Hematopoietic multipotent progenitor cell treated with erythropoietin and hydrocortisone succinate and interleukin-3 and kit ligand, for 8 days (in vitro differentiated cells): Measurements from ENCODE around the gene DBNDD2.

Experiments
- DNase-seq: peaks from one replicate; pipeline ENCODE4 v3.0.0-alpha.2; 2015

Gene DBNDD2

DNA sequence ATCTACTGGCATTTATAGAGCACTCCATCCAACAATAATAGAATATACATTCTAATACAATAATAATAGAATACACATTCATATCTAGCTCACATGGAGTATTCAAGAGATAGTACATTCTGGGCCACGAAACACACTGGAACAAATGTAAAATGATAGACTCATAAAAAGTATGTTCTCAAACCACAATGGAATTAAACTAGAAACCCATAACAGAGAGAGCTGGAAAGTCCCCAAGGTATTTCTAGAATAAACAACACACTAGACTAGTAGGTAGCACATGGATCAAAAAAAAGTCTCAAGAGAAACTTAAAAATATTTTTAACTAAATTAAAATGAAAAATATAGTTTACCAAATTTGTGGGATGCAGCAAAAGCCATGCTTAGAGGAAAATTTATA lies 20.8 kb upstream of the DBNDD2 start:
- no peak for DNase-seq

DNA sequence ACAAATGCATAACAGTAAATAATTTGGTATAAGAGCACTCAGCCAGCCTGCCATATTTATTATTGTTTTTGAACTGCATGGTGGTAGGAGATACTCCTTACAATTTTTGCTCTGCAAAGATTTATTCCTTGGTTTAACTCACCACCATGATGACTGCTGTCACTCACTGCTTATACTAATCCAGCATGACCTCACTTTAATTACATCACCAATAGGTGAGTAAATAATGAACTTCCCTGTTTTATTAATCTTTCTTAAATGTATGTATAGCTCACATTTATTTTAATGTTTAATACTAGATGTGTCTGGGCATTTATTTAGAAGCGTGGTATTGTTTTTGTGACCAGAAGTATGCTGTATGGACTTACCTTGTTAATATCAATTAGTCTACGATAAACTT lies 17.2 kb upstream of the DBNDD2 start:
- DNase-seq = no peak

DNA sequence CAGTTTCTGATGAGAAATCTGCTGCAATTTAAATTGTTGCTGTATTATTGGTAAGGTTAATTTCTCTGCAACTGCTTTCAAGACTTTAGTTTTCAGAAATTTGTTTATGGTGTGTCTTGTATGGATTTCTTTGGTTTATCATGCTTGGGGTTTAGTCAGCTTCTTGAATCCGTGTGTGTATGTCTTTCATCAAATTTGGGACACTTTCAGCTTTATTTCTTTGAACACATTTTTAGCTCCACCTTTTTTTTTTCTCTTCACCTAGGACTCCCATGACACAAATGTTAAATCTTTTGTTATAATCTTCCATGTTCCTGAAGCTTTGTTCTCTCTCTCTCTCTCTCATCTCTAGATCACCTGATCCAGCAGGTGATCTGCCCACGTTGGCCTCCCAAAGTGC lies 16.5 kb upstream of the DBNDD2 start:
- no peak for DNase-seq

DNA sequence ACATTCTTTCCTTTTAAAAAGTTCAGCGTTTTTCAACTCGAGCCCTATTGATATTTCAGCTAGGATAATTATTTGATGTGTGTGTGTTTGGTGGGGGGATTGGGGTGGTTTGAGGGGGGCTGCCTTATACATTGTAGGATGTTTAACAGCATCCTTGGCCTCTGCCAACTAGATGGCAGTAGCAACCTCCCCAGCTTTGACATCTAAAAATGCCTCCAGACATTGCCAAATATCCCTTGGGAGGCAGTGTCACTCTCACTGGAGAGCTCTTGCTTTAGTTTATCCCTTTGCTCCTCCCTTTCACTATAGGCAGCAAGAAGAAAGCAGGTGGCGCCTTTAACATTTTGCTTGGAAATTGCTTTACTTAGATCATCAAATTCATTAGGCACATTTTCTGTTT lies 15.4 kb upstream of the DBNDD2 start:
- no peak for DNase-seq

DNA sequence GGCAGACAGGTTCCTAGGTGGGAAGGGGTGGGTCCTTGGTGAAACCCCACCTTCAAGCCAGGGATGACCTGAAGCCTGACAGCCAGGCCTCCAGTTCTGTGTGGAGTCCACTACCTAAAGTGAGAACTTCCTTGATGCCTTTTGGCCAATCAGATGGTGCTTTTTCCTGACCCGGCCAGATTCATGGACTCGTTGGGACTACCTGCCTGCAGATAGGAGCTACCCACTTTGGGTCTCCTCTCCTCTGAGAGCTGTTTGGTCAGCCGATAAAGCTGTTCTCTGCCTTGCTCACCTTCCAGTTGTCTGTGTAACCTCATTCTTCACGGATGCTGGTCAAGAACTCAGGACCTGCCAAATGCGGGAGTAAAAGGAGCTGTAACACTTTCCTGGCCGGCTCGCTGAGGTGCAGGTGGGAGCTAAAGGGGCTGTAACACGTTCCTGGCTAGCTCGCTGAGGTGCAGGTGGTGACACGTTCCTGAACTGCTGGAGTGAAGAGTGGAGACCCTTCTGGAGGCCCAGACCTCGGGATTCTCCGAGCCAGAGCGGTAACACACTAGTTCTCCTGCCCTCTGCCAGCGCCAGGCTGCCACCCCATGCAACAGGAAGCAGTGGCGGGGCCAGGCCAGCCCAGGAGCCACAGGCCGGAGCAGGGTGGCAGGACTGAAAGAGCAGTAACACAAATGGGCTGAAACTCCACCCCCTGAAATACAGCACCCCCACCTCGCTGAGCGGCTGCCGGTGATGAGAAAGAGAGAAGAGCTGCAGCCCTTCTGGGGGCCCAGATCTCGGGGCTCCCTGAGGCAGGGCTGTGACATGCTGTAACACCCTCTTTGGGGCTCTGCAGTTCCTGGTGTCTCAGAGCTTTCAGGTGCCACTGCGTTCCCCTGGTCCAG lies 13.6 kb upstream of the DBNDD2 start:
- no peak for DNase-seq

DNA sequence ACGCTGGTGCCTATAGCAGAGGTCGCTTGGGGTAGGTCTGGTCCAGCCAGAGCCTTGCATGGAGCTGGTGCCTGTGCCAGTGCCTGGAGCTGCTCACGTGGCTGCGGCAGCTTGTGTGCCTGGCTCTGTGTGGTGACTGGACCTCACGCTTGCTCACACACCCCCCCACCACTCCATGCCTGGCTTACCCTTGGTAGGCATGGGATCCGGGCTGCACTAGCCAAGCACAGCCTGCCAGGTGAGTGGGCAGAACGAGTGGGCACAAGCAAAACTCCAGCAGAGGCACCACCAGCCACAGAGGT lies 13.0 kb upstream of the DBNDD2 start:
- no peak for DNase-seq

DNA sequence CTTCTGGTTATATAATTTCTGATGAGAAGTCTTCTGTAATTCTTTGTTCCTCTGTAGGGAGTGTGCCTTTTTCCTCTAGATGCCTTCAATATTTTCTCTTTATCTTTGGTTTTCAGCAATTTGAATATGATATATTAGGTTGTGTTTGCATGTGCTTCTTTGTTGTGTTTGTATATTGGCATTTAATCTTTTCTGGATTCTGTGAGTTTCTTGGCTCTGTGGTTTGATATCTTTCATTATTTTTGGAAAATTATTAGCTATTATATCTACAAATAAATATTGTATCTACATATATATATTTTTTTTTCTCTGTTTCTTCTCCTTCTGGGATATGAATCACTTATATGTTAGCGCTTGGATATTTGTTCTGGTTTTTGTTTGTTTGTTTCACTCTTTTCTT lies 9.1 kb upstream of the DBNDD2 start:
- DNase-seq = no peak

DNA sequence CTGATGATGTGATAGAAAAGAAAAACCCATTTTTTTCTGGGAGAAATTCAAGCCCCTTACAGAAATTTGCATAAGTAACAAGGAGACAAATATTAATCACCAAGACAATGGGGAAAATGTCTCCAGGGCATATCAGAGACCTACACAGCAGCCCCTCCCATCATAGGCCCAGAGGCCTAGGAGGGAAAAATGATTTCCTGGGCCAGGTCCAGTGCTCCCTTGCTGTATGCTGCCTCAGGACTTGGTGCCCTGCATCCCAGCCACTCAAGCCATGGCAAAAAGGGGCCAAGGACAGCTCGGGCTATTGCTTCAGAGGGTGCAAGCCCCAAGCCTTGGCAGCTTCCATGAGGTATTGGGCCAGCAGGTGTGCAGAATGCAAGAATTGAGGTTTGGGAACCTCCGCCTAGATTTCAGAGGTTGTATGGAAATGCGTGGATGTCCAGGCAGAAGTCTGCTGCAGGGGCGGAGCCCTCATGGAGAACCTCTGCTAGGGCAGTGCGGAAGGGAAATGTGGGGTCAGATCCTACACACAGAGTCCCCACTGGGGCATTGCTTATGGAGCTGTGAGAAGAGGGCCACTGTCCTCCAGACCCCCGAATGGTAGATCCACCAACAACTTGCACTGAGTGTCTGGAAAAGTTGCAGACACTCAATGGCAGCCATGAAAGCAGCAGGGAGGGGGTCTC lies 7.6 kb upstream of the DBNDD2 start:
- no peak for DNase-seq

DNA sequence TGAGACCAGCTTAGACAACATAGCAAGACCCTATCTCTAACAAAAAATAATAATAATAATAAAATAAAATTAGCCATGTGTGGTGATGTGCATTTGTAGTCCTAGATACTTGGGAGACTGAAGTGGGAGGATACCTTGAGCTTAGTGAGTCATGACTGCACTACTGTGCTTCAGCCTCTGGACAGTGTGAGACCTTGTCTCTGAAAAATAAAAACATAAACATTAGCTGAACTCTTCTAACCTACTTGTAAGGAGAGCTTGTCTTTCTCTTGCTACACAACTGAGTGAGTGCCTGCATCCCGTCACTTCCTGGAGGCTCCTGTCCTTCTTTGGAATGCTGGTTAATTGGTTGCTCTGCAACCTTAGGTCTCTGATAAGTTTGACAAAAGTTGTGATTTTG lies 5.1 kb upstream of the DBNDD2 start:
- DNase-seq = no peak

DNA sequence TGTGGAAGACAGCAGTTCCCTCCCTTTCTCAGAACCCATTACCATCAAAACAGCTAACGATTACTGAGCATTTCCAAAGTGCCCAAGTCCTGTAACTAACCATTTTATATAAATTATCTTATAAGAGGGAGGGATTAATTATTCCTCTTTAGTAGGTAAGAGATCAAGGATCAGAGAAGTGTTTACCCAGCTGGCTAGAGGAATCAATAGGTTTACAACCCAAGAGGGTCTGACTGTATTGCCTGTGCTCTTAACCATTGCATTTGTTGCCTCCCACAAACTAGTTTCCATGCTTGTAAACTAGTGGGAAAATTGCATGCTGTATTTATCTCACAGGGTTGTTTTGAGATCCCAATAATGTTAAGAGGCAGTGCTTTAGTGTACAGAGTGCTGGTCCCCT lies 3.7 kb upstream of the DBNDD2 start:
- no peak for DNase-seq

DNA sequence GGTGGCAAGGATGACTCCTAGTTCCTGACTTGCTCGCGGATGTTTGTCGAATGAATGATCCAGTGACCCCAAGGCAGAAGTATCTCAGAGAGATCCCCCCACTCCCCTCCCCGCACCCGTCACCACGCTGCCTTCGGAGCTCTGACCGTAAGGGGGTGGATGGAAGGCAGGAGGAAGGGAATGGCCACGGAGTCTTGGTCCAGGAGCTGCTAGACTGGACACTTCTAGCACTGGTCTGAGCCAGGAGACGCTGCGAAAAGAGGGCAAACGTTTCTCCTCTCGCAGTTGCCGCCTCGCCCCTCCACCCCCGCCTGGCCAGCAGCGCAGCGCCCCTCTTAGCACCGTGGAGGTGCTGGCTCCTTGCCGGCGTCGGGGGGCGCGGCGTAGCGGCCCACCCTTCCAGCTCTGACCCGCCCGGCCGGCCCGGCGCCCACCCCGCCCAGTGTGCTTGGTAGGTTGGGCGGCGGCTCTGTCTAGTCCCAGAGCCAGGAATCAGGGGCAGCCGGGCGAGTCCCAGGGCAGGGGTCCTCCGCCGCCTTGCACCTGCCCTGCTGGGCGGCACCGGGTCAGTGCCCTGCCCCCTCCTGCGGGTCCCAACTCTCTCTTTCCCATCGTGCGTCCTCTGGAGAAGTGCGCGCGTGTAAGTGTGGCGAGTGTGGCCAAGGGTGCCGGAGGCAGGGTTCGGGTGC lies 2.4 kb upstream of the DBNDD2 start:
- no peak for DNase-seq

DNA sequence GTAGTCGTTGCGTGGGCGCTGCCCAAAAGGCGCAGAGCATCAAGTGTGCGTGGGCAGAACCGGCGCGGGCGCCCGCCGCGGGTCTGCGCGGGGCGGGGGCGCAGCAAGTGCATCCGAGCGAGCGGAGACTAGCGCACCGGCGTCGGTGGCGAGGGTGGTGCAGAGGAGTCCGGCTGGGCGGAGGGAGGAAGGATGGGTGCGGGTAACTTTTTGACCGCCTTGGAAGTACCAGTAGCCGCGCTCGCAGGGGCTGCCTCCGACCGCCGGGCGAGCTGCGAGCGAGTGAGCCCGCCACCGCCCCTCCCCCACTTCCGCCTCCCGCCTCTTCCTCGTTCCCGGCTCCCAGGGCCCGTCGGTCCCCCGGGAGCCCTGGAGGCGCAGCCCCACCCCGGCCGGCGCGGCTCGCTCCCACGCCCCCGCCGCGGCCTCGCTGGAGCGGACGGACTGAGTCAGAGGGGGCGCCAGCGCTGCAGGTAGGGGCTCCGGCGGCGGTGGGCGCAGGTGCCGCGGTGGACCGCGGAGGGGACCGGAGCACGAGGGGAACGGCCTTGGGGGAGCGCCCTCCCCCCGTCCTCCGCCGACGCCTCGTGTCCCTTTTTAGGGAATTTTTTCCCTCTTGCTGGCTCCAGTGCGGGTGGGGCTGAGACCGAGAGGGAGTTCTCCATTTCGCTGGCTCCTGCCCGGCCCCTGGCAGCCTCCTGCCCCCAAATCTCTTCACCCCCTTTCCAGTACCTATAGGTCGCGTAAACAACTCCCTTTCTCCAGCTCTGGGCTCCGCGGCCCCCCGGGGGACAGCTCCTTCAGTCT lies 1.6 kb upstream of the DBNDD2 start:
- no peak for DNase-seq

DNA sequence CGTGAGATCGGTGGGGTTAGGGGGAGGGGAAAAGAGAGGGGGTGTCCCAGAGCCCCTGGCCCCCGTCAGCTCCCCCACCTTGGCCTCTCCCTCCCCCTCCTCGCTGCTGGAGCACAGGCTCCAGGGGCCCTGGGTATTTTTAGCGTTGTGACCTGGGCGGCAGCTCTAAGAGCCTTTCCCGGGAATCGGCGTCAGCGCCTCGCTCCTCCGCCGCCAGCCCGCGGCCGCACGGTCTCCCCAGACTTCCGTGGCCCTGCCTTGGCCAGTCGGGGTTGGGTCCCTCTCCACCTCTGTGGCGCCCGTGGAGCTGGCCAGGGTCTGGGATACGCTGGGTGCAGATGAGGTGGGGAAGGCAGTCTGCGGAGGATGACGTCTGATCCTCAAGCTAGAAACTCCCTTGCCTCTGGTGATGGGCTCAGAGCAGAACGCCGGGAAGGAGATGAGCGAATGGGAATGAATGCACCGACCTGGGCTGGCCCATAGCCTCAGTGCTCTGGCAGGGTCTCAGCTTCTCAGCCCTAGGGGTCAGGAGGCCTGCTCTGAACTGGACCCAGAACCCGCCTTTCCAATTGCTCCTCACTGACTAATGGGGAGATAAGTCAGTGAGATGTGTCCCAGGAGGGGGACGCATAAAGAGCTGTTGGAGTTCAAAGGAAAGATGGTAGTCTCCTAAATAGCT lies 883 bp upstream of the DBNDD2 start:
- DNase-seq = no peak

DNA sequence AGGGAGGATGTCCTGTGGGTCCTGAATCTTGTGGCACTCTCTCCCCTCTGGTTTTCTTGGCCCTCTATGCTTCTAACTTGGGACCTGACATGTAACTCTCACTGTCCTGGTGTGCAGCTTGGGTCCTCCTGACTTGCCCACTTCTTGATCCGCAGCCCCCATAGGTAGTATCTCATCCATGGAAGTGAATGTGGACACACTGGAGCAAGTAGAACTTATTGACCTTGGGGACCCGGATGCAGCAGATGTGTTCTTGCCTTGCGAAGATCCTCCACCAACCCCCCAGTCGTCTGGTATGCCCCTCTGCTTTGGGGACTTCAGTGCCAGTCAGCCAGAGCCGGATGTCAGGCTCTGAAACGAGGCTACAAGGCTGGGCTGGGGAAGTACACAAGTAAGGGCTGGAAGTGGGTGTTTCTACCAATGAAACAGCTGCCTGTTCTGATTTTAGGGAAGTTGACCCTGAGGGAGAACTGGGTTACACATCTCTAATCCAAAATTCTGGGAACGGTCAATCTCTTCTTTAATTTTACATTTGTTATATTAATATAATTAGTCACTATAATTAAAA lies 641 bp downstream of the DBNDD2 start:
- no peak for DNase-seq

DNA sequence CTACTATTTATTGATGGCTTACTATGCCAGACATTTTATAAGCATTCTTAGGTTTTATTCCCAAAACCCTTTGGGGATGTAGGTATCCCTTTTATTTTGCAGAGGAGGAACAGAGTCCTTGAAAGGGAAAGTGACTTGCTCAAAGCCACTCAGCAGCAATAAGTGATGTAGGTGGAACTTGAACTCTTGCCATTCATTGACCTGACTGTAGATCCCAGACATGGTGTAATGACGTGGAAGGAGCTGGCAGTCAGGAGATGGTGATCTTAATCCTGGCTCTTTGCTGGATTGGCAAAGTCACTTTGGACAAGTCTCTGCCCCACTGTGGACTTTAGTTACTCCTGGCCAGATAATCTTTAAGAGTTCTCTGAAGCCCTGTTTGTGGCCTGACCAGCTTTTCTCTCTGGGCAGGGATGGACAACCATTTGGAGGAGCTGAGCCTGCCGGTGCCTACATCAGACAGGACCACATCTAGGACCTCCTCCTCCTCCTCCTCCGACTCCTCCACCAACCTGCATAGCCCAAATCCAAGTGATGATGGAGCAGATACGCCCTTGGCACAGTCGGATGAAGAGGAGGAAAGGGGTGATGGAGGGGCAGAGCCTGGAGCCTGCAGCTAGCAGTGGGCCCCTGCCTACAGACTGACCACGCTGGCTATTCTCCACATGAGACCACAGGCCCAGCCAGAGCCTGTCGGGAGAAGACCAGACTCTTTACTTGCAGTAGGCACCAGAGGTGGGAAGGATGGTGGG lies 1.6 kb downstream of the DBNDD2 start:
- no peak for DNase-seq

DNA sequence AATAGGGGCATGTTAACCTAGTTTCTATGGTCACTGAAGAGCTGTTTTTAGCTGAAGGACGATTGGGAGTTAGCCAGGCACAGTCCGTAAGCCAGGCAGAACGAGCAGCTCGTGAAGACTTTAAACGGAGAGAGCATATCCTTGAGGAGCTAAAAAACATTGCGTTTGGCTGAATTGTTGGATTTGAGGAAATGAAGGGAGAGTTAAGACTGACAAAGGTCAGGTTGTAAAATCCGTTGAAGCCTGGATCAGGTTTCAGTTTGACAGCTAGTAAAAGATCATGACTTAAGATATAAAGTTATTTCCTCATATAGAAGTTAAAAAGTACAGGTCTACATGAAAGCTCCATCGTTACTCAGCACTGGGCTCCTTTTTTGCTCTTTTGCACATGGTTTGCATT lies 2.8 kb downstream of the DBNDD2 start:
- no peak for DNase-seq

DNA sequence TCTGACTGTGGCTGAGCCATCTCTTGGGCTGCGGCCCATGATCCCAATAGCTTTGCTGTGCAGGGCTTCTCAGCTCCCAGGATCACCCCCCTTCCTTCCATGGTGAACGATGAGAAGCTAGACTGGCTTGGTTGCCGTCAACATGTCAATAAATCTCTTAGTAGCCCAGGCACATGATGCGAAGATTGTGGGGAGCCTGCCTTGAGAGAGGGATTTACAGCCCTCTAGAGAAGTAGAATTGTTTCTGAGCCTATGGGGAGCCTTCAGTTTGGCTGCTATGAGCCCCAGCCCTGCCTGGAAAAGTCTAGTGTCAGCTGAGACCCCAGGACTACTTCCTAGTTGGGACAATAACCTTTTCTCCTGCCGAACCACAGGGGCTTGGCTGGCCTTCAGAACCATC lies 4.6 kb downstream of the DBNDD2 start:
- no peak for DNase-seq

DNA sequence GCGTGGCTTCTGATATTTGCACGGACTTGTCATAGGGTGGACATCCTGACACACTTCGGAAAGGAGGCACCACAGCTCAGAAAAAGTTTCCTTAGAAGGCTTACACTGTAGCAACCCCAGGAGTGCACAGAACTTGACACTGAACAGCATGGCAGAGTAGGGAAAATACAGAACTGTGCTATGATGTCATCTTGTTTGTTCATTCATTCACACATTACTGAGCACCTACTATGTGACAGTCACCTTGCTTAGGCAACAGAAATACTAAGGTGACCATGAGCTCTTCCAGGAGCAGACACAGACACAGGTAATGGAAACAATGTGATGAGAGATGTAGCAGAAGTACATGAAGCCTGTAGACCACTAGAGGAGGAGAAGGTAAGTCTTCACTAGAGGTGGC lies 5.4 kb downstream of the DBNDD2 start:
- DNase-seq = no peak

DNA sequence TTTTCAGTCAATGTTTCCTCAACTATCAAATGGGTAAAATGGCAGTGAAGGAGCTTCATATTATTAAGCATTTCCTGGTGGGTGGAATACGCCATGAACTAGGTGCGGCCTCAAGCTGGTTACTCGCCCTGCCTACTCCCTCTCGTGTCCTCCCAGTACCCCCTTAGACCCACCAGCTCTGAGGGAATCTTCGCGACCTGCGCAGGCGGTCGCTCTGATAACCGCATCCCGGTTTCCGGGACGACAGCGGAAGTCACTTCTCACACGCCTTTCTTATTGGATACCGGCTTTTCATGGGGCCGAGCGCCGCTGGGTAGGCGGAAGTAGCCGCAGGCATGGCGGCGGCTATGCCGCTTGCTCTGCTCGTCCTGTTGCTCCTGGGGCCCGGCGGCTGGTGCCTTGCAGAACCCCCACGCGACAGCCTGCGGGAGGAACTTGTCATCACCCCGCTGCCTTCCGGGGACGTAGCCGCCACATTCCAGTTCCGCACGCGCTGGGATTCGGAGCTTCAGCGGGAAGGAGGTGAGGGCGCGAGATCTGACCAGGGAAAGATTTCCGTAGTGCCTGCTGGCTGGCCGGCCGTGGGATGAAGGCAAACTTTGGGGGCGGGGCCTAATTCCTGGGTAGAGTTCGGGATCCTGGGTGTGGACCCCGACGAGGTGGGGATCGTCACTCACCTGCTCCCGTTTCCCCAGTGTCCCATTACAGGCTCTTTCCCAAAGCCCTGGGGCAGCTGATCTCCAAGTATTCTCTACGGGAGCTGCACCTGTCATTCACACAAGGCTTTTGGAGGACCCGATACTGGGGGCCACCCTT lies 7.9 kb downstream of the DBNDD2 start, which contains the start of gene PIGT:
PIGT (plus strand) TSS at position 320 of the 816 bp plus-strand sequence; CDS start at position 336, 16 bp downstream.
- DNase-seq = peak; percentile 92

DNA sequence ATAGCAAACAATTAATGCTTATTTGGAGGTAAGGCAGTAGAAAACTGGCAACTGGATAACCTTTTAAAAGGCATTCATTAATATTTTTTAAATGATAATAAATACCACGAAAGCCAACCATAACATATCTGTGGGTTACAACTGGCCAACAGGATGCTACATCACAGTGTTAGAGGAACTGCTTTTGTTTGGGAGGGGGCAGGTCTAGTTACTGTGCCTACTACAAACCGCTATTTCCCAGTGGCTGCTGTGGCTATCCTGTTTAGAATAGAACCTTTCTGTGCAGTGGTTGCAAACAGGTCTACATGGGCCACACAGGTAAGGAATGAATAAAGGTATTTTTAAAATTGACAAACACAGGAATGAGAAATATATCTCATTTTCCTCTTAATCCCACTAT lies 8.8 kb downstream of the DBNDD2 start:
- DNase-seq = no peak
